ENCODE measurements around the gene NR6A1.

DNA sequence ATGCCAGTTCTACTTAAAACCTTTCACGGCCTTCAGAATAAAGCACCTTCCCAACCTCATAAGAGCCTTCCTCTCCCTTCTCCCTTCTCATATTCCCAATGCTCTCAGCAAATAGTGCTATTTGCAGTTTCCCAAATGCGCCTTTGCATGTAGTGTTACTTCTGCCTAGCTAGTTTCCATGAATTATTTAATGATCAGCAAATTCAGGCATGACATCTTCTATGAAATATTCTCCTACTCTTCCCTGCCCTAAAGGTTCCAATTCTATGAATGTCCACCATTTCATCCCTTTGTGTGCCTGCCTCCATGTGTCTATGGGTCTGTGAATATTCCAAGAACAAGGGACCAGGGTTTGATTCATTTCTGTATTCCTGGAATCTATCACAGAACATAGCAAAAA, 165.1 kb downstream of the NR6A1 start:
- TF ChIP-seq CTCF (IDR thresholded peaks at IDR 0.05) (no peak), EP300 (IDR thresholded peaks at IDR 0.05) (no peak), POLR2A (IDR thresholded peaks at IDR 0.05) (no peak)
